Activated CD4-positive, alpha-beta T cell treated with anti-CD3 and anti-CD28 coated beads, Interleukin-10, Interleukin-2, amounts not matched to agents 100 ng/mL and 50 ng/mL, durations not matched to agents 16 hours and 8 hours (primary cell): ENCODE data around the gene PLCB1.
"Not testable (repeated sequence)": the region's sequence is repeated elsewhere in the genome, so short reads cannot be mapped to it uniquely, and the experiment has no call there.

Source experiments
- DNase-seq: peaks from one replicate; pipeline ENCODE4 v3.0.0-alpha.2; 2020

The PLCB1 gene

GRCh38 chr20:8635048-8635572 is 503.0 kb downstream of the PLCB1 start:
- DNase-seq, result no peak

- no peak for DNase-seq
Observed at GRCh38 chr20:8635837-8636236, 503.8 kb downstream of the PLCB1 start.

GRCh38 chr20:8639112-8639778 is 507.2 kb downstream of the PLCB1 start:
- DNase-seq, result no peak

GRCh38 chr20:8640461-8640860 is 508.4 kb downstream of the PLCB1 start:
- no peak for DNase-seq

GRCh38 chr20:8642247-8642646 is 510.2 kb downstream of the PLCB1 start:
- DNase-seq, result no peak

GRCh38 chr20:8644468-8644867 is 512.4 kb downstream of the PLCB1 start:
- DNase-seq, result not testable (repeated sequence)

GRCh38 chr20:8645326-8645725 is 513.3 kb downstream of the PLCB1 start:
- no peak for DNase-seq

- DNase-seq, result no peak
Observed at GRCh38 chr20:8646033-8646441, 514.0 kb downstream of the PLCB1 start.

GRCh38 chr20:8646716-8647115 is 514.6 kb downstream of the PLCB1 start:
- no peak for DNase-seq

GRCh38 chr20:8647961-8648441 is 515.9 kb downstream of the PLCB1 start:
- no peak for DNase-seq

- DNase-seq, result no peak
Observed at GRCh38 chr20:8648466-8648865, 516.4 kb downstream of the PLCB1 start.

GRCh38 chr20:8652396-8652795 is 520.3 kb downstream of the PLCB1 start:
- DNase-seq, result no peak

GRCh38 chr20:8654486-8654885 is 522.4 kb downstream of the PLCB1 start:
- no peak for DNase-seq

- DNase-seq, result no peak
Observed at GRCh38 chr20:8656335-8656734, 524.3 kb downstream of the PLCB1 start.

- no peak for DNase-seq
Observed at GRCh38 chr20:8657664-8658063, 525.6 kb downstream of the PLCB1 start.

GRCh38 chr20:8658103-8658502 is 526.0 kb downstream of the PLCB1 start:
- DNase-seq, result no peak

GRCh38 chr20:8661229-8661952 is 529.3 kb downstream of the PLCB1 start:
- no peak for DNase-seq

- DNase-seq, result no peak
Observed at GRCh38 chr20:8662433-8662954, 530.4 kb downstream of the PLCB1 start.

GRCh38 chr20:8663424-8663823 is 531.4 kb downstream of the PLCB1 start:
- no peak for DNase-seq

GRCh38 chr20:8664778-8665177 is 532.7 kb downstream of the PLCB1 start:
- DNase-seq, result no peak

GRCh38 chr20:8667306-8667705 is 535.2 kb downstream of the PLCB1 start:
- no peak for DNase-seq

- no peak for DNase-seq
Observed at GRCh38 chr20:8670207-8670892, 538.3 kb downstream of the PLCB1 start.

GRCh38 chr20:8670893-8671215 is 538.8 kb downstream of the PLCB1 start:
- DNase-seq, result no peak
